Measurements from ENCODE around the gene CCL19.

The CCL19 gene

GRCh38 chr9:34719021-34719768, 28.1 kb upstream of the CCL19 start:
- no peaks in the 10 kb centered on the region for H3K9me3 ChIP-seq (ENCODE audit: low read depth, low read length)
- DNase-seq (ENCODE audit: low read depth, low spot score): no peak
- H3K9ac ChIP-seq (ENCODE audit: insufficient read length): no peak overlapping the region
- H3K4me3 ChIP-seq: no peak overlapping the region
- H3K36me3 ChIP-seq (ENCODE audit: insufficient read depth, low read length): no peaks in the 10 kb centered on the region
- H3K27ac ChIP-seq: no peak overlapping the region
- TF ChIP-seq EZH2 (IDR thresholded peaks at IDR 0.05) (no peak), POLR2AphosphoS5 (IDR thresholded peaks at IDR 0.05; ENCODE audit: borderline replicate concordance, low read depth, low read length) (no peak), FOXP2 (optimal IDR thresholded peaks at IDR 0.05; ENCODE audit: control extremely low read depth, extremely low read length, insufficient read depth) (no peak)

GRCh38 chr9:34717996-34718614, 27.0 kb upstream of the CCL19 start:
- Histone ChIP-seq H3K27ac (no peak overlapping the region), H3K36me3 (ENCODE audit: insufficient read depth, low read length) (no peaks in the 10 kb centered on the region), H3K9me3 (ENCODE audit: low read depth, low read length) (no peaks in the 10 kb centered on the region), H3K9ac (ENCODE audit: insufficient read length) (no peak overlapping the region), H3K4me3 (no peak overlapping the region)
- no peak for TF ChIP-seq FOXP2 (optimal IDR thresholded peaks at IDR 0.05; ENCODE audit: control extremely low read depth, extremely low read length, insufficient read depth)
- TF ChIP-seq POLR2AphosphoS5 (IDR thresholded peaks at IDR 0.05; ENCODE audit: borderline replicate concordance, low read depth, low read length): no peak
- TF ChIP-seq EZH2 (IDR thresholded peaks at IDR 0.05): no peak
- no peak for DNase-seq (ENCODE audit: low read depth, low spot score)

GRCh38 chr9:34716711-34717110, 25.6 kb upstream of the CCL19 start:
- Histone ChIP-seq H3K4me3 (no peak overlapping the region), H3K9ac (ENCODE audit: insufficient read length) (no peak overlapping the region), H3K36me3 (ENCODE audit: insufficient read depth, low read length) (no peaks in the 10 kb centered on the region), H3K27ac (no peak overlapping the region), H3K9me3 (ENCODE audit: low read depth, low read length) (no peaks in the 10 kb centered on the region)
- DNase-seq (ENCODE audit: low read depth, low spot score): no peak
- TF ChIP-seq POLR2AphosphoS5 (IDR thresholded peaks at IDR 0.05; ENCODE audit: borderline replicate concordance, low read depth, low read length) (no peak), FOXP2 (optimal IDR thresholded peaks at IDR 0.05; ENCODE audit: control extremely low read depth, extremely low read length, insufficient read depth) (no peak), EZH2 (IDR thresholded peaks at IDR 0.05) (no peak)

- H3K36me3 ChIP-seq (ENCODE audit: insufficient read depth, low read length): no peaks in the 10 kb centered on the region
- H3K4me3 ChIP-seq: no peak overlapping the region
- H3K9me3 ChIP-seq (ENCODE audit: low read depth, low read length): no peaks in the 10 kb centered on the region
- TF ChIP-seq POLR2AphosphoS5 (IDR thresholded peaks at IDR 0.05; ENCODE audit: borderline replicate concordance, low read depth, low read length) (no peak), EZH2 (IDR thresholded peaks at IDR 0.05) (no peak), FOXP2 (optimal IDR thresholded peaks at IDR 0.05; ENCODE audit: control extremely low read depth, extremely low read length, insufficient read depth) (no peak)
- no peak overlapping the region for H3K27ac ChIP-seq
- no peak for DNase-seq (ENCODE audit: low read depth, low spot score)
- H3K9ac ChIP-seq (ENCODE audit: insufficient read length): no peak overlapping the region
Measured at GRCh38 chr9:34715639-34716215, 24.7 kb upstream of the CCL19 start.

- Histone ChIP-seq H3K27ac (no peak overlapping the region), H3K9me3 (ENCODE audit: low read depth, low read length) (no peaks in the 10 kb centered on the region), H3K36me3 (ENCODE audit: insufficient read depth, low read length) (no peaks in the 10 kb centered on the region), H3K4me3 (no peak overlapping the region), H3K9ac (ENCODE audit: insufficient read length) (no peak overlapping the region)
- TF ChIP-seq POLR2AphosphoS5 (IDR thresholded peaks at IDR 0.05; ENCODE audit: borderline replicate concordance, low read depth, low read length) (no peak), FOXP2 (optimal IDR thresholded peaks at IDR 0.05; ENCODE audit: control extremely low read depth, extremely low read length, insufficient read depth) (no peak), EZH2 (IDR thresholded peaks at IDR 0.05) (no peak)
- no peak for DNase-seq (ENCODE audit: low read depth, low spot score)
Measured at GRCh38 chr9:34714007-34714406, 22.9 kb upstream of the CCL19 start.

GRCh38 chr9:34712140-34712539, 21.1 kb upstream of the CCL19 start:
- Histone ChIP-seq H3K27ac (no peak overlapping the region), H3K9me3 (ENCODE audit: low read depth, low read length) (no peaks in the 10 kb centered on the region), H3K4me3 (no peak overlapping the region), H3K36me3 (ENCODE audit: insufficient read depth, low read length) (no peaks in the 10 kb centered on the region), H3K9ac (ENCODE audit: insufficient read length) (no peak overlapping the region)
- TF ChIP-seq EZH2 (IDR thresholded peaks at IDR 0.05): no peak
- no peak for TF ChIP-seq FOXP2 (optimal IDR thresholded peaks at IDR 0.05; ENCODE audit: control extremely low read depth, extremely low read length, insufficient read depth)
- TF ChIP-seq POLR2AphosphoS5 (IDR thresholded peaks at IDR 0.05; ENCODE audit: borderline replicate concordance, low read depth, low read length): no peak
- no peak for DNase-seq (ENCODE audit: low read depth, low spot score)

- TF ChIP-seq FOXP2 (optimal IDR thresholded peaks at IDR 0.05; ENCODE audit: control extremely low read depth, extremely low read length, insufficient read depth) (no peak), POLR2AphosphoS5 (IDR thresholded peaks at IDR 0.05; ENCODE audit: borderline replicate concordance, low read depth, low read length) (no peak), EZH2 (IDR thresholded peaks at IDR 0.05) (no peak)
- Histone ChIP-seq H3K36me3 (ENCODE audit: insufficient read depth, low read length) (no peaks in the 10 kb centered on the region), H3K9me3 (ENCODE audit: low read depth, low read length) (no peaks in the 10 kb centered on the region), H3K27ac (no peak within 1 kb of the TSS), H3K4me3 (no peak within 1 kb of the TSS), H3K9ac (ENCODE audit: insufficient read length) (no peak within 1 kb of the TSS)
- DNase-seq (ENCODE audit: low read depth, low spot score): no peak
Measured at GRCh38 chr9:34710023-34710422, 18.9 kb upstream of the CCL19 start, which contains the start of gene CCL21. Gene CCL21, minus strand, starts transcription at chr9:34710136. Its CDS starts 70 bp downstream, at chr9:34710066.

GRCh38 chr9:34709196-34709978, 18.3 kb upstream of the CCL19 start:
- no peak for DNase-seq (ENCODE audit: low read depth, low spot score)
- no peak overlapping the region for H3K4me3 ChIP-seq
- H3K27ac ChIP-seq: no peak overlapping the region
- no peak for TF ChIP-seq FOXP2 (optimal IDR thresholded peaks at IDR 0.05; ENCODE audit: control extremely low read depth, extremely low read length, insufficient read depth)
- no peak for TF ChIP-seq EZH2 (IDR thresholded peaks at IDR 0.05)
- no peak for TF ChIP-seq POLR2AphosphoS5 (IDR thresholded peaks at IDR 0.05; ENCODE audit: borderline replicate concordance, low read depth, low read length)
- no peak overlapping the region for H3K9ac ChIP-seq (ENCODE audit: insufficient read length)
- H3K36me3 ChIP-seq (ENCODE audit: insufficient read depth, low read length): no peaks in the 10 kb centered on the region
- no peaks in the 10 kb centered on the region for H3K9me3 ChIP-seq (ENCODE audit: low read depth, low read length)
